Measurements from ENCODE around the gene ACSS1.

Gene ACSS1

GRCh38 chr20:25058051-25058846 is at the start of gene ACSS1:
TSS of gene ACSS1 (minus strand) at chr20:25058139. CDS start at chr20:25058102, 37 bp downstream.
- no peak for FAIRE-seq

- no peak for FAIRE-seq
These were observed 45.6 kb upstream of the ACSS1 start for GRCh38 chr20:25103526-25103925.

- FAIRE-seq, result no peak
These were observed 43.0 kb upstream of the ACSS1 start for GRCh38 chr20:25100914-25101313.

GRCh38 chr20:25099601-25100140 is 41.7 kb upstream of the ACSS1 start:
- FAIRE-seq, result no peak

- FAIRE-seq, result no peak
These were observed 39.6 kb upstream of the ACSS1 start for GRCh38 chr20:25097498-25097897.

GRCh38 chr20:25090492-25091429 is 32.8 kb upstream of the ACSS1 start:
- no peak for FAIRE-seq

- no peak for FAIRE-seq
These were observed 31.7 kb upstream of the ACSS1 start for GRCh38 chr20:25089662-25090061.

GRCh38 chr20:25089096-25089495 is 31.2 kb upstream of the ACSS1 start:
- no peak for FAIRE-seq

GRCh38 chr20:25088267-25088666 is 30.3 kb upstream of the ACSS1 start:
- FAIRE-seq, result no peak

- FAIRE-seq, result no peak
These were observed 29.4 kb upstream of the ACSS1 start for GRCh38 chr20:25087186-25087929.

- FAIRE-seq, result no peak
These were observed 28.0 kb upstream of the ACSS1 start for GRCh38 chr20:25085756-25086495.

- no peak for FAIRE-seq
These were observed 26.8 kb upstream of the ACSS1 start for GRCh38 chr20:25084626-25085187.

GRCh38 chr20:25083773-25084625 is 26.1 kb upstream of the ACSS1 start:
- no peak for FAIRE-seq

GRCh38 chr20:25083141-25083772 is 25.3 kb upstream of the ACSS1 start:
- no peak for FAIRE-seq

GRCh38 chr20:25082498-25082873 is 24.5 kb upstream of the ACSS1 start:
- no peak for FAIRE-seq

GRCh38 chr20:25081730-25082497 is 24.0 kb upstream of the ACSS1 start, which contains the start of gene VSX1:
TSS of gene VSX1 (minus strand) at chr20:25082141. CDS start at chr20:25082096, 45 bp downstream.
- FAIRE-seq, result no peak

- FAIRE-seq, result no peak
These were observed 23.3 kb upstream of the ACSS1 start for GRCh38 chr20:25081065-25081729.

- FAIRE-seq, result no peak
These were observed 21.2 kb upstream of the ACSS1 start for GRCh38 chr20:25079171-25079570.

GRCh38 chr20:25078662-25079061 is 20.7 kb upstream of the ACSS1 start:
- no peak for FAIRE-seq

Measured in G401.6 (cell line).